CD14-positive monocyte (primary cell): ENCODE results near the gene KRTAP9-7. TPM values are rescaled to one million over a fixed set of nuclear protein-coding genes. Genes with fewer than 3 reads are reported as not detected.
"Not testable (repeated sequence)": the region's sequence is repeated elsewhere in the genome, so short reads cannot be mapped to it uniquely, and the experiment has no call there.

Source experiments
- DNase-seq, 3 donors: peaks; one replicate each; pipeline ENCODE4 v3.0.0-alpha.2; 2011 to 2022
- H2AFZ ChIP-seq: 2 replicates; pipeline ENCODE4 v1.6.0; 2012; ENCODE audit warnings: mild to moderate bottlenecking, low read depth, low read length, inconsistent platforms; ENCODE audit not compliant: insufficient read depth, poor library complexity, severe bottlenecking
- H3K27ac ChIP-seq, 2 donors: 1 replicate in 1 of 2; 2 replicates in 1 of 2; pipeline ENCODE4 v1.5.1; 2012 to 2013; ENCODE audit warnings: low read length in 2 of 2, control low read depth in 1 of 2, inconsistent platforms in 1 of 2, low read depth in 1 of 2, mild to moderate bottlenecking in 1 of 2
- H3K27me3 ChIP-seq, 2 donors: one replicate each; pipeline versions ENCODE4 v1.6.0 to v1.6.1; 2011 to 2013; ENCODE audit warnings: low read length in 2 of 2; ENCODE audit not compliant: control insufficient read depth in 2 of 2, insufficient read depth in 2 of 2
- H3K36me3 ChIP-seq, 2 donors: replicated peaks in 1 of 2; 1 replicate in 1 of 2; 2 replicates in 1 of 2; pipeline versions ENCODE4 v1.5.1 to v1.6.1; 2012 to 2013; ENCODE audit warnings: low read length in 2 of 2, control low read depth in 1 of 2, inconsistent platforms in 1 of 2, mild to moderate bottlenecking in 1 of 2; ENCODE audit not compliant: insufficient read depth in 2 of 2, control insufficient read depth in 1 of 2
- H3K4me1 ChIP-seq, 2 donors: 1 replicate in 1 of 2; 2 replicates in 1 of 2; pipeline versions ENCODE4 v1.5.1 to v1.6.1; 2012 to 2013; ENCODE audit warnings: low read length in 2 of 2, control low read depth in 1 of 2, inconsistent platforms in 1 of 2, mild to moderate bottlenecking in 1 of 2, moderate library complexity in 1 of 2; ENCODE audit not compliant: insufficient read depth in 2 of 2, control insufficient read depth in 1 of 2
- H3K4me2 ChIP-seq: replicated peaks from 2 replicates; pipeline ENCODE3; 2012; ENCODE audit warnings: low read length, moderate library complexity, mild to moderate bottlenecking; ENCODE audit not compliant: poor library complexity, severe bottlenecking; ENCODE audit errors: extremely low read depth
- H3K4me3 ChIP-seq, 3 experiments: fragments of 200-600 bp in 1 of 3; sonication (generic) in 1 of 3; replicated peaks in 1 of 3; 1 replicate in 2 of 3; 2 replicates in 1 of 3; pipeline ENCODE4 v1.5.1; 2011 to 2013; ENCODE audit warnings: low read length in 3 of 3, mild to moderate bottlenecking in 3 of 3, control low read depth in 2 of 3, low read depth in 2 of 3, inconsistent platforms in 1 of 3, moderate library complexity in 1 of 3
- H3K79me2 ChIP-seq: 2 replicates; pipeline ENCODE4 v1.6.0; 2012; ENCODE audit warnings: mild to moderate bottlenecking, control low read depth, inconsistent platforms, low read length, moderate library complexity; ENCODE audit not compliant: insufficient read depth
- H3K9ac ChIP-seq: 2 replicates; pipeline ENCODE4 v1.6.0; 2017; ENCODE audit warnings: low read length, mild to moderate bottlenecking; ENCODE audit not compliant: insufficient read depth, poor library complexity, severe bottlenecking
- H3K9me3 ChIP-seq, 2 donors: replicated peaks in 1 of 2; 1 replicate in 1 of 2; 2 replicates in 1 of 2; pipeline versions ENCODE4 v1.5.1 to v1.6.1; 2012 to 2013; ENCODE audit warnings: low read length in 2 of 2, control low read depth in 1 of 2; ENCODE audit not compliant: control insufficient read depth in 1 of 2, insufficient read depth in 1 of 2
- H4K20me1 ChIP-seq: 2 replicates; pipeline ENCODE4 v1.6.0; 2012; ENCODE audit warnings: mild to moderate bottlenecking, low read length, control low read depth, moderate library complexity; ENCODE audit not compliant: insufficient read depth
- H3K27ac Mint-ChIP-seq, 7 donors: one replicate each; pipeline ENCODE4 v1.8.0; 2020; ENCODE audit warnings: mild to moderate bottlenecking in 7 of 7, mixed read lengths in 7 of 7, moderate library complexity in 6 of 7, inconsistent platforms in 2 of 7
- H3K27me3 Mint-ChIP-seq, 3 donors: one replicate each; pipeline ENCODE4 v1.8.0; 2021 to 2022; ENCODE audit warnings: low read depth in 3 of 3, mild to moderate bottlenecking in 3 of 3, mixed read lengths in 3 of 3, moderate library complexity in 3 of 3, inconsistent platforms in 1 of 3
- H3K36me3 Mint-ChIP-seq, 2 donors: one replicate each; pipeline ENCODE4 v1.8.0; 2020; ENCODE audit warnings: mixed read lengths in 2 of 2, inconsistent platforms in 1 of 2, mild to moderate bottlenecking in 1 of 2
- H3K4me1 Mint-ChIP-seq: one replicate; pipeline ENCODE4 v1.8.0; 2020; ENCODE audit warnings: mild to moderate bottlenecking, mixed read lengths
- H3K4me3 Mint-ChIP-seq, 2 donors: one replicate each; pipeline ENCODE4 v1.8.0; 2020; ENCODE audit warnings: mild to moderate bottlenecking in 2 of 2, mixed read lengths in 2 of 2, moderate library complexity in 1 of 2
- H3K9me3 Mint-ChIP-seq, 7 donors: one replicate each; pipeline ENCODE4 v1.8.0; 2020 to 2022; ENCODE audit warnings: mixed read lengths in 7 of 7, mild to moderate bottlenecking in 6 of 7, moderate library complexity in 6 of 7, inconsistent platforms in 2 of 7
- CTCF ChIP-seq: fragments of 200-600 bp; IDR thresholded peaks from one replicate; pipeline ENCODE4 v1.8.0; 2022; ENCODE audit warnings: antibody characterized with exemption, mild to moderate bottlenecking
- WGBS: methylation state at CpG from one replicate; pipeline ENCODE4 v1.1.5; 2013; ENCODE audit warnings: missing lambda C conversion rate; ENCODE audit not compliant: insufficient coverage; 5-methylcytosine and 5-hydroxymethylcytosine counted together
- intact Hi-C, 2 donors: fragments of 100-400 bp; cut with micrococcal nuclease; formaldehyde crosslinking; loops; one replicate each; pipeline versions ENCODE4 v1.15.0 to v1.15.1; 2023
- polyA plus RNA-seq, 3 donors: library from polyadenylated mRNA; depleted of rRNA in 1 of 3; unstranded in 2 of 3; stranded (reverse) in 1 of 3; fragments of 300-500 nt in 2 of 3; fragments of >200 nt in 1 of 3; fragmentation: Illumina TruSeq in 2 of 3; gene quantifications; 1 replicate in 2 of 3; 2 replicates in 1 of 3; pipeline ENCODE4 v1.2.3, GENCODE V29; 2012 to 2021

The KRTAP9-7 gene
- polyA plus RNA-seq, 3 donors, result not detected

DNA sequence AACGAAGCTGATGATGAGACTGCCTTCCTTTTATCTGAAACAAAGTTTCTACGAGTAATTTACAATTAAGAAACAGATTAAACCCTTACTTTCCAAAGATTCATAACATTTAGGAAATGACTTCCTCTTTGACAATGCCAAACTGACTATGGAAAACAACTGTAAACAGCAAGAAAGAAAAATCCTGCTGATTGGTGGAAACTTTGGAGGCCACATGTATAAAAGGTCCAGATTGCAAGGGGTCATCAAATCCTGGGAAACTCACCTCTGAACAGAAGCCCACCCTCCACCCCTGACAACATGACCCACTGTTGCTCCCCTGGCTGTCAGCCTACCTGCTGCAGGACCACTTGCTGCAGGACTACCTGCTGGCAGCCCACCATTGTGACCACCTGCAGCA is 10.4 kb upstream of the KRTAP9-7 start, which contains the start of gene KRTAP9-6:
Gene KRTAP9-6 (plus strand): TSS at position 301 of the 400 bp plus-strand sequence. CDS start 0 bp downstream, at position 301.
- peak within 1 kb of the TSS in 1 of 2 donors; percentile 57 for H3K4me3 Mint-ChIP-seq
- Histone ChIP-seq H3K4me2 (no peak within 1 kb of the TSS), H3K9ac (no peak within 1 kb of the TSS), H3K36me3 (no peaks in the 10 kb centered on the region), H3K9me3 (no peaks in the 10 kb centered on the region), H3K4me1 (no peaks in the 10 kb centered on the region), H2AFZ (no peak within 1 kb of the TSS), H3K4me3 (no peak within 1 kb of the TSS), H3K27me3 (peaks cover 0 to 6% of the 10 kb centered on the region in 2 donors), H3K79me2 (no peaks in the 10 kb centered on the region), H3K27ac (no peak within 1 kb of the TSS), H4K20me1 (no peaks in the 10 kb centered on the region)
- H3K4me1 Mint-ChIP-seq, result no peaks in the 10 kb centered on the region
- no peaks in the 10 kb centered on the region for H3K36me3 Mint-ChIP-seq
- peaks cover 0 to 3% (median 0%) of the 10 kb centered on the region in 7 donors for H3K9me3 Mint-ChIP-seq
- DNase-seq, result no peak
- intact Hi-C loops, result no loop called here
- TF ChIP-seq CTCF, result no peak
- WGBS, result no CpG with 5 or more reads among the region's 2 CpGs
- peak within 1 kb of the TSS in 1 of 7 donors; percentile 59 for H3K27ac Mint-ChIP-seq
- H3K27me3 Mint-ChIP-seq, result peaks cover 7 to 14% (median 9%) of the 10 kb centered on the region in 3 donors

DNA sequence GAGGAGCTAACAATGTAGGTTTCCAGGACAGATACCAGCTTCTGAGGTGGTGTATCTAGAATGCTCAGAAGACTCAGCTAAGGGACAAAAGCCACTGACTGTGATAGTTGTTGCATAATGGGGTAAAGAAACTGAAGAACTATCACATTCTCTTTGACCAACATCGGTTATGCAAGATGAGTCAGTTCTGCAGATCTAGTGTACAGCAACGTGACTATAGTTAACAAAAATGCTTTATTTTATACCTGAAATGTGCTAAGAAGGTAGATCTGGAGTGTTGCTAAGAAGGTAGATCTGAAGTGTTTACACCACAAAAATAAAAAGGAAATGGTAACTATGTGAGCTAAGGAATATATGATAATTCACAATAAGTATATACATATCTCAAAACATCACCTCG is 7.8 kb upstream of the KRTAP9-7 start:
- no peak for TF ChIP-seq CTCF
- H3K79me2 ChIP-seq, result no peaks in the 10 kb centered on the region
- H3K27ac ChIP-seq, result no peak overlapping the region
- H3K9ac ChIP-seq, result no peak overlapping the region
- Mint-ChIP-seq H3K9me3 (peaks cover 0 to 2% (median 0%) of the 10 kb centered on the region in 7 donors), H3K27me3 (peaks cover 6 to 18% (median 13%) of the 10 kb centered on the region in 3 donors), H3K4me3 (no peak overlapping the region), H3K27ac (no peak overlapping the region), H3K4me1 (no peaks in the 10 kb centered on the region), H3K36me3 (no peaks in the 10 kb centered on the region)
- H3K9me3 ChIP-seq, result no peaks in the 10 kb centered on the region
- no CpG with 5 or more reads among the region's 3 CpGs for WGBS
- H3K4me3 ChIP-seq, result no peak overlapping the region
- no peaks in the 10 kb centered on the region for H4K20me1 ChIP-seq
- no peaks in the 10 kb centered on the region for H3K4me1 ChIP-seq
- H3K27me3 ChIP-seq, result peaks cover 0 to 6% of the 10 kb centered on the region in 2 donors
- H2AFZ ChIP-seq, result no peak overlapping the region
- intact Hi-C loops, result no loop called here
- H3K36me3 ChIP-seq, result no peaks in the 10 kb centered on the region
- DNase-seq, result no peak
- no peak overlapping the region for H3K4me2 ChIP-seq

GRCh38 chr17:41271323-41271722 is 4.2 kb upstream of the KRTAP9-7 start:
- H3K36me3 Mint-ChIP-seq, H3K27me3 ChIP-seq, H3K79me2 ChIP-seq, H3K4me2 ChIP-seq, H3K27ac ChIP-seq, H3K9ac ChIP-seq, H3K27ac Mint-ChIP-seq, H3K4me3 Mint-ChIP-seq, H2AFZ ChIP-seq, H3K4me3 ChIP-seq, intact Hi-C loops, H3K4me1 ChIP-seq, H3K9me3 Mint-ChIP-seq, H3K9me3 ChIP-seq, DNase-seq, H3K36me3 ChIP-seq, H3K4me1 Mint-ChIP-seq, H4K20me1 ChIP-seq: not testable (repeated sequence)
- H3K27me3 Mint-ChIP-seq, result peaks cover 5 to 13% (median 11%) of the 10 kb centered on the region in 3 donors
- WGBS, result 83% methylated on average over 1 of the region's 1 CpG
